H1 (cell line): ENCODE data around the gene CYP17A1. TPM values are rescaled to one million over a fixed set of nuclear protein-coding genes. Genes with fewer than 3 reads are reported as not detected.

Source experiments
- CTCF ChIA-PET: fragments of 300-600 bp; sonication (Branson Sonifier 250); formaldehyde crosslinking; loops from one replicate; lab custom pipeline; 2021; ENCODE audit not compliant: partially characterized antibody; lab: Charles Lee
- POLR2A ChIA-PET: fragments of 300-600 bp; sonication (Branson Sonifier 250); formaldehyde crosslinking; loops from one replicate; lab custom pipeline; 2021; ENCODE audit warnings: inconsistent platforms; ENCODE audit not compliant: partially characterized antibody; lab: Charles Lee
- DNase-seq, 2 experiments: peaks; one replicate each; pipeline versions ENCODE4 v3.0.0 to v3.0.0-alpha.2; 2010 to 2022; ENCODE audit warnings: low spot score in 2 of 2, low read depth in 1 of 2, mixed read lengths in 1 of 2
- FAIRE-seq: peaks from 2 replicates; lab custom pipeline; 2011; peaks lifted over from hg19 to GRCh38; lab: Jason Lieb, UNC
- H2AFZ ChIP-seq: 2 replicates; pipeline ENCODE4 v1.8.1; 2012; ENCODE audit warnings: low read length, inconsistent platforms
- H2AK5ac ChIP-seq: 2 replicates; pipeline ENCODE4 v1.6.1; 2013; ENCODE audit warnings: low read depth, low read length
- H2BK120ac ChIP-seq: replicated peaks from 2 replicates; pipeline ENCODE3; 2013; ENCODE audit warnings: low read depth, low read length, inconsistent platforms
- H2BK12ac ChIP-seq: 2 replicates; pipeline ENCODE4 v1.6.1; 2013; ENCODE audit warnings: low read depth, low read length
- H2BK15ac ChIP-seq: 2 replicates; pipeline ENCODE4 v1.6.1; 2013; ENCODE audit warnings: low read length
- H2BK20ac ChIP-seq: 2 replicates; pipeline ENCODE4 v1.6.1; 2013; ENCODE audit warnings: low read length
- H2BK5ac ChIP-seq: 2 replicates; pipeline ENCODE4 v1.6.1; 2013; ENCODE audit warnings: low read depth, low read length
- H3K14ac ChIP-seq: 2 replicates; pipeline ENCODE4 v1.6.1; 2013; ENCODE audit warnings: inconsistent platforms; ENCODE audit not compliant: insufficient read length
- H3K18ac ChIP-seq: 2 replicates; pipeline ENCODE4 v1.6.1; 2013; ENCODE audit warnings: low read length; ENCODE audit errors: extremely low read depth
- H3K23ac ChIP-seq: 2 replicates; pipeline ENCODE4 v1.6.1; 2013; ENCODE audit warnings: inconsistent platforms; ENCODE audit not compliant: insufficient read length
- H3K23me2 ChIP-seq: 2 replicates; pipeline ENCODE4 v1.6.1; 2013; ENCODE audit warnings: low read depth, low read length
- H3K27ac ChIP-seq: 2 replicates; pipeline ENCODE4 v1.6.1; 2011; ENCODE audit warnings: low read depth, low read length, inconsistent platforms
- H3K27me3 ChIP-seq, 4 experiments: replicated peaks in 1 of 4; 1 replicate in 1 of 4; 2 replicates in 3 of 4; pipeline versions ENCODE4 v1.6.1 to v1.8.1; 2011 to 2013; ENCODE audit warnings: low read length in 3 of 4, mild to moderate bottlenecking in 3 of 4, inconsistent platforms in 2 of 4, mixed read lengths in 2 of 4, moderate library complexity in 1 of 4; ENCODE audit not compliant: control insufficient read depth in 3 of 4, insufficient read depth in 3 of 4; ENCODE audit errors: extremely low read depth in 1 of 4
- H3K36me3 ChIP-seq, 4 experiments: 2 replicates each; pipeline versions ENCODE4 v1.6.1 to v1.8.1; 2011 to 2013; ENCODE audit warnings: mild to moderate bottlenecking in 4 of 4, low read length in 3 of 4, moderate library complexity in 2 of 4, control low read depth in 1 of 4, inconsistent platforms in 1 of 4; ENCODE audit not compliant: insufficient read depth in 4 of 4, control insufficient read depth in 2 of 4
- H3K4ac ChIP-seq: replicated peaks from 2 replicates; pipeline ENCODE3; 2013; ENCODE audit warnings: low read length, low read depth, mixed read lengths, inconsistent platforms; ENCODE audit not compliant: insufficient read length
- H3K4me1 ChIP-seq, 4 experiments: replicated peaks in 1 of 4; 1 replicate in 1 of 4; 2 replicates in 3 of 4; pipeline versions ENCODE4 v1.6.1 to v1.8.1; 2011 to 2013; ENCODE audit warnings: low read length in 3 of 4, inconsistent platforms in 2 of 4, mixed read lengths in 1 of 4; ENCODE audit not compliant: insufficient read depth in 4 of 4, control insufficient read depth in 3 of 4
- H3K4me2 ChIP-seq, 2 experiments: 2 replicates each; pipeline versions ENCODE4 v1.6.1 to v1.8.1; 2011 to 2013; ENCODE audit warnings: low read depth in 2 of 2, low read length in 2 of 2, control low read depth in 1 of 2, inconsistent platforms in 1 of 2, mild to moderate bottlenecking in 1 of 2; ENCODE audit not compliant: insufficient read depth in 1 of 2
- H3K4me3 ChIP-seq, 4 experiments: fragments of 200-600, 300-600 bp in 1 of 4; sonication (generic), shearing (Covaris generic), sonication (Bioruptor Twin) in 1 of 4; 2 replicates each; pipeline versions ENCODE4 v1.5.1 to v1.8.1; 2011 to 2016; ENCODE audit warnings: low read length in 4 of 4, low read depth in 3 of 4, control low read depth in 2 of 4, inconsistent platforms in 2 of 4, mild to moderate bottlenecking in 2 of 4, mixed read lengths in 1 of 4, moderate library complexity in 1 of 4; ENCODE audit not compliant: insufficient read depth in 2 of 4; ENCODE audit errors: extremely low read depth in 1 of 4
- H3K56ac ChIP-seq: replicated peaks from 2 replicates; pipeline ENCODE3; 2013; ENCODE audit warnings: low read depth, mild to moderate bottlenecking, mixed read lengths, low read length, inconsistent platforms; ENCODE audit not compliant: insufficient read length
- H3K79me1 ChIP-seq: 2 replicates; pipeline ENCODE4 v1.6.1; 2013; ENCODE audit warnings: low read depth, low read length, control low read depth
- H3K79me2 ChIP-seq, 2 experiments: 2 replicates each; pipeline versions ENCODE4 v1.6.1 to v1.8.1; 2012 to 2013; ENCODE audit warnings: low read length in 2 of 2, mild to moderate bottlenecking in 2 of 2, inconsistent platforms in 1 of 2; ENCODE audit not compliant: insufficient read depth in 2 of 2, control insufficient read depth in 1 of 2
- H3K9ac ChIP-seq, 4 experiments: replicated peaks in 1 of 4; 1 replicate in 1 of 4; 2 replicates in 3 of 4; pipeline versions ENCODE4 v1.6.1 to v1.8.1; 2011 to 2013; ENCODE audit warnings: low read depth in 3 of 4, low read length in 3 of 4, control low read depth in 2 of 4, mild to moderate bottlenecking in 2 of 4, moderate library complexity in 2 of 4, inconsistent platforms in 1 of 4; ENCODE audit errors: extremely low read depth in 1 of 4
- H3K9me3 ChIP-seq, 2 experiments: 2 replicates each; pipeline versions ENCODE4 v1.6.1 to v1.8.1; 2012 to 2013; ENCODE audit warnings: mild to moderate bottlenecking in 2 of 2, moderate library complexity in 2 of 2, control low read depth in 1 of 2, inconsistent platforms in 1 of 2, low read depth in 1 of 2, low read length in 1 of 2, mixed read lengths in 1 of 2; ENCODE audit not compliant: insufficient read depth in 2 of 2
- H4K20me1 ChIP-seq, 2 experiments: replicated peaks in 1 of 2; 2 replicates each; pipeline versions ENCODE3 to v1.8.1; 2011 to 2013; ENCODE audit warnings: inconsistent platforms in 2 of 2, low read length in 2 of 2, mild to moderate bottlenecking in 1 of 2; ENCODE audit not compliant: insufficient read depth in 2 of 2, control insufficient read depth in 1 of 2
- H4K5ac ChIP-seq: 2 replicates; pipeline ENCODE4 v1.6.1; 2013; ENCODE audit warnings: low read length, low read depth, mixed read lengths, inconsistent platforms; ENCODE audit not compliant: insufficient read length
- H4K8ac ChIP-seq: 2 replicates; pipeline ENCODE4 v1.8.0; 2013; ENCODE audit warnings: mild to moderate bottlenecking, moderate library complexity, low read length, inconsistent platforms; ENCODE audit not compliant: insufficient read depth; ENCODE audit errors: extremely low read depth
- H4K91ac ChIP-seq: replicated peaks from 2 replicates; pipeline ENCODE3; 2013; ENCODE audit warnings: low read length, mixed read lengths, inconsistent platforms; ENCODE audit not compliant: insufficient read length
- ATF2 ChIP-seq: IDR thresholded peaks from 2 replicates; pipeline ENCODE4 v1.6.1; 2012; ENCODE audit warnings: low read length, inconsistent platforms
- CBX5 ChIP-seq: fragments of 300-800, 300-1000 bp; sonication (generic); IDR thresholded peaks from 2 replicates; pipeline ENCODE4 v1.7.1; 2016; ENCODE audit warnings: antibody characterized with exemption, low read length, low read depth
- CTBP2 ChIP-seq: IDR thresholded peaks from 2 replicates; pipeline ENCODE4 v1.7.0; 2011; ENCODE audit warnings: borderline replicate concordance, mild to moderate bottlenecking, moderate library complexity, mixed read lengths, low read length; ENCODE audit not compliant: insufficient read depth, insufficient read length
- EZH2 ChIP-seq: fragments of 200-600 bp; sonication (generic); IDR thresholded peaks from 2 replicates; pipeline ENCODE4 v1.7.1; 2012; ENCODE audit warnings: low read depth, mild to moderate bottlenecking, moderate library complexity, low read length, inconsistent platforms; ENCODE audit not compliant: severe bottlenecking
- KDM4A ChIP-seq: IDR thresholded peaks from one replicate; pipeline ENCODE4 v1.7.1; 2012; ENCODE audit warnings: low read depth, mild to moderate bottlenecking, moderate library complexity, low read length, inconsistent platforms; ENCODE audit not compliant: severe bottlenecking
- PHF8 ChIP-seq: fragments of 200-600 bp; sonication (generic); conservative IDR thresholded peaks from 2 replicates; pipeline ENCODE4 v1.7.1; 2012; ENCODE audit warnings: low read depth, mild to moderate bottlenecking, inconsistent platforms, low read length, moderate library complexity
- RNF2 ChIP-seq: fragments of 200-900, 300-1000 bp; sonication (generic); IDR thresholded peaks from 2 replicates; pipeline ENCODE4 v1.7.1; 2016; ENCODE audit warnings: borderline replicate concordance, low read depth, mild to moderate bottlenecking, antibody characterized with exemption, low read length; ENCODE audit not compliant: poor library complexity, severe bottlenecking; ENCODE audit errors: missing control alignments
- RXRA ChIP-seq: IDR thresholded peaks from 2 replicates; pipeline ENCODE4 v1.6.1; 2011; ENCODE audit warnings: low read depth, mild to moderate bottlenecking, low read length, moderate library complexity; ENCODE audit not compliant: insufficient read depth
- SP2 ChIP-seq: IDR thresholded peaks from 2 replicates; pipeline ENCODE4 v1.6.1; 2012; ENCODE audit warnings: mild to moderate bottlenecking, low read length, inconsistent platforms
- SRF ChIP-seq: IDR thresholded peaks from 2 replicates; pipeline ENCODE4 v1.6.1; 2011; ENCODE audit warnings: mild to moderate bottlenecking, low read depth, low read length, moderate library complexity
- TAF7 ChIP-seq: optimal IDR thresholded peaks from 2 replicates; pipeline ENCODE3; 2011; ENCODE audit warnings: low read depth, mild to moderate bottlenecking, inconsistent platforms, low read length, moderate library complexity, borderline replicate concordance
- YY1 ChIP-seq: IDR thresholded peaks from 2 replicates; pipeline ENCODE4 v1.6.1; 2011; ENCODE audit warnings: low read depth, mild to moderate bottlenecking, low read length
- WGBS, 2 experiments: shearing (Covaris generic) in 1 of 2; methylation state at CpG; one replicate each; pipeline versions ENCODE4 v1.1.6 to v1.1.7; 2013 to 2015; ENCODE audit warnings: low lambda C conversion rate in 2 of 2, mixed read lengths in 2 of 2, inconsistent platforms in 1 of 2, low coverage in 1 of 2, missing lambda C conversion rate in 1 of 2; ENCODE audit not compliant: insufficient replicate concordance in 2 of 2, insufficient coverage in 1 of 2, insufficient read length in 1 of 2; ENCODE audit errors: extremely low coverage in 1 of 2, missing lambda C conversion rate in 1 of 2; 5-methylcytosine and 5-hydroxymethylcytosine counted together
- polyA plus RNA-seq, 7 experiments: library from polyadenylated mRNA; depleted of rRNA in 3 of 7; stranded (reverse) in 5 of 7; unstranded in 2 of 7; fragments of >200 nt in 5 of 7; fragments of 200-250 nt in 2 of 7; gene quantifications; 1 replicate in 5 of 7; 2 replicates in 1 of 7; 4 replicates in 1 of 7; pipeline versions ENCODE4 v1.2.1 to v1.2.3, GENCODE V29; 2011 to 2013; ENCODE audit warnings: missing spikeins in 2 of 7, mixed read lengths in 2 of 7
- total RNA-seq: library from RNA; stranded (reverse); fragmentation: NEBNext Ultra II Directional; extraction: Animal tissue kit (Norgen Biotek cat#: 25700); gene quantifications from 2 replicates; pipeline ENCODE4 v1.2.1, GENCODE V29; 2021

CYP17A1 gene
- total and polyA plus RNA-seq, 2 of the 8 experiments (the other 6 are each of a cell fraction or from before 2014, with no cell fraction given): not detected

GRCh38 chr10:102863660-102864059 is 26.4 kb upstream of the CYP17A1 start:
- Histone ChIP-seq H3K4me2 (no peak overlapping the region), H3K36me3 (no peaks in the 10 kb centered on the region; a peak in 1 of 8 replicates), H2BK12ac (no peak overlapping the region), H2AK5ac (no peak overlapping the region), H3K9me3 (no peaks in the 10 kb centered on the region), H2BK5ac (no peak overlapping the region), H3K23ac (no peak overlapping the region), H3K4ac (no peak overlapping the region), H3K4me3 (no peak overlapping the region), H4K5ac (no peak overlapping the region), H4K91ac (no peak overlapping the region), H3K18ac (no peak overlapping the region), H3K79me1 (no peaks in the 10 kb centered on the region), H3K79me2 (no peaks in the 10 kb centered on the region), H4K8ac (no peak overlapping the region), H3K23me2 (no peaks in the 10 kb centered on the region), H2AFZ (no peak overlapping the region), H3K14ac (no peak overlapping the region), H3K4me1 (no peaks in the 10 kb centered on the region), H3K56ac (no peak overlapping the region), H4K20me1 (peaks cover 0 to 1% of the 10 kb centered on the region in 2 experiments), H2BK120ac (no peak overlapping the region), H2BK20ac (no peak overlapping the region), H3K27me3 (no peaks in the 10 kb centered on the region), H3K27ac (no peak overlapping the region), H2BK15ac (no peak overlapping the region), H3K9ac (no peak overlapping the region)
- POLR2A ChIA-PET: no interaction called here
- WGBS, 2 experiments: 88% methylated on average over 2 of the region's 2 CpGs; no CpG with 5 or more reads in 1 of the 2 experiments
- DNase-seq (no peak), FAIRE-seq (no peak)
- CTCF ChIA-PET: interaction anchor here (0.6 to 1.0 kb wide), 3 partner anchors 8 to 334 kb away, joined by 3 read pairs; no protein-coding TSS in a partner anchor
- TF ChIP-seq CBX5 (no peak), CTBP2 (no peak), YY1 (no peak), KDM4A (no peak), TAF7 (no peak), SRF (no peak), PHF8 (no peak), SP2 (no peak), EZH2 (no peak), RNF2 (no peak), ATF2 (no peak), RXRA (no peak)
